Right lobe of liver (tissue), 4 donors: ENCODE results near the gene SAXO1.

ENCODE experiments used
- POLR2A ChIP-seq: fragments of 450-650 bp; IDR thresholded peaks from one replicate; pipeline ENCODE4 v1.6.1; 2017; ENCODE audit warnings: antibody characterized with exemption, mild to moderate bottlenecking
- TF ChIP-seq, protein P1 (sequence below), 4 donors: fragments of 200-600 bp in 3 of 4; fragments of 450-650 bp in 1 of 4; IDR thresholded peaks; one replicate each; pipeline versions ENCODE4 v1.5.1 to v1.8.0; 2016 to 2022; ENCODE audit warnings: antibody characterized with exemption in 4 of 4, mild to moderate bottlenecking in 2 of 4
- donor health status: DM: no; HTN: no; CAD: no.
- donor health status: DM: no; HTN: no; CAD: no.
- donor health status: DM: no; HTN: yes; CAD: no.

DNA sequence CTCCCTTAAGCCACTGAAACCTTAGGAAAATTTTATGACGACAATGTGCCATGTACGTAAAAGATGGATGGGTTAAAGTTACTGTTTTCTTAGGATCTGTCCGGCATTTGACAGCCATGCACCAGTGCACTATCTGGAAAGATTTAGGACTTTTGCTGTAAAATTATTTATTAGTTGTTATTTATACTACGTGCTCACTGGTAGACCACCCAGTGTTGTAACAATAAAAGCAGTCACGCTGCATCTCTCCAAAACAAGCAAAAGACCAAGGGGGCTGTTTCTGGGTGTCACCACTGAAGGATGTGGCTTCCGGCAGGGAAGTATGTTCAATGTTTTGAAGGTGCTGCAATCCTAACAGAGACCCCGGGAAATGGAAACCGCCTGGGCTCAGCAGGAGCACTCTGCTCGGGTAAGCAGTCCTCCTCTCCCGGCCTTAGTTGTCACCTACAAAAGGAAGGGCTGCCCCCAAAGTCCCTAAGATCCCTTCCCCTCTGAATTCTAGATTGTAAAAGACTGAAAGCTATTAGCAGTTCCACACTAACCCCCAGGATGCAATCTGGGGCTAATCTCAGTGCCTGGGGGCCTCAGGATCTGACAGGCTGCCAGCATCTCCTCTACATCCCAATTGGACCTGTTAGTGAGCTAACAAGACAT lies 38.6 kb downstream of the SAXO1 start:
- TF ChIP-seq, protein P1, sequence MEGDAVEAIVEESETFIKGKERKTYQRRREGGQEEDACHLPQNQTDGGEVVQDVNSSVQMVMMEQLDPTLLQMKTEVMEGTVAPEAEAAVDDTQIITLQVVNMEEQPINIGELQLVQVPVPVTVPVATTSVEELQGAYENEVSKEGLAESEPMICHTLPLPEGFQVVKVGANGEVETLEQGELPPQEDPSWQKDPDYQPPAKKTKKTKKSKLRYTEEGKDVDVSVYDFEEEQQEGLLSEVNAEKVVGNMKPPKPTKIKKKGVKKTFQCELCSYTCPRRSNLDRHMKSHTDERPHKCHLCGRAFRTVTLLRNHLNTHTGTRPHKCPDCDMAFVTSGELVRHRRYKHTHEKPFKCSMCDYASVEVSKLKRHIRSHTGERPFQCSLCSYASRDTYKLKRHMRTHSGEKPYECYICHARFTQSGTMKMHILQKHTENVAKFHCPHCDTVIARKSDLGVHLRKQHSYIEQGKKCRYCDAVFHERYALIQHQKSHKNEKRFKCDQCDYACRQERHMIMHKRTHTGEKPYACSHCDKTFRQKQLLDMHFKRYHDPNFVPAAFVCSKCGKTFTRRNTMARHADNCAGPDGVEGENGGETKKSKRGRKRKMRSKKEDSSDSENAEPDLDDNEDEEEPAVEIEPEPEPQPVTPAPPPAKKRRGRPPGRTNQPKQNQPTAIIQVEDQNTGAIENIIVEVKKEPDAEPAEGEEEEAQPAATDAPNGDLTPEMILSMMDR (IDR thresholded peaks at IDR 0.05) = no peak
- no peak for TF ChIP-seq POLR2A
